ENCODE measurements around the gene ROR2.

- no peak for TF ChIP-seq CTCF (IDR thresholded peaks at IDR 0.05; ENCODE audit: low read depth, low read length, missing input control)
- no peak for TF ChIP-seq MAX (IDR thresholded peaks at IDR 0.05)
- no peak for TF ChIP-seq ATF3 (IDR thresholded peaks at IDR 0.05)
- no peak for TF ChIP-seq RAD21 (IDR thresholded peaks at IDR 0.05)
- no peak for TF ChIP-seq GABPA (IDR thresholded peaks at IDR 0.05 in 1 of 2, conservative IDR thresholded peaks at IDR 0.05 in 1 of 2)
- TF ChIP-seq REST (IDR thresholded peaks at IDR 0.05), result no peak
- TF ChIP-seq HNF4A (conservative IDR thresholded peaks at IDR 0.05), result no peak
Observed at GRCh38 chr9:91591627-91592026, 358.4 kb downstream of the ROR2 start.

All from liver (tissue), 3 donors.